Gastrocnemius medialis (tissue), 4 donors: ENCODE results near the gene FZD10. TPM values are rescaled to one million over a fixed set of nuclear protein-coding genes. Genes with fewer than 3 reads are reported as not detected.

ENCODE experiments used
- ATAC-seq, 2 donors: fragments of 150-250 bp; one replicate each; pipeline ENCODE4 v1.9.1; 2016
- DNase-seq, 2 donors: peaks; one replicate each; pipeline ENCODE4 v3.0.0-alpha.2; 2019
- H3K27ac ChIP-seq, 4 donors: fragments of 200-600 bp; sonication (generic); 1 replicate in 1 of 4; 2 replicates in 3 of 4; pipeline ENCODE4 v1.5.1; 2016 to 2018; ENCODE audit warnings: mild to moderate bottlenecking in 2 of 4, moderate library complexity in 1 of 4
- H3K27me3 ChIP-seq, 3 donors: fragments of 200-600 bp; sonication (generic) in 2 of 3; 1 replicate in 1 of 3; 2 replicates in 2 of 3; pipeline versions ENCODE4 v1.5.1 to v1.6.0; 2016 to 2019; ENCODE audit warnings: mild to moderate bottlenecking in 1 of 3, moderate library complexity in 1 of 3
- H3K36me3 ChIP-seq, 2 donors: fragments of 200-600 bp; sonication (generic) in 1 of 2; one replicate each; pipeline ENCODE4 v1.5.1; 2017 to 2018
- H3K4me1 ChIP-seq, 2 donors: fragments of 200-600 bp; sonication (generic) in 1 of 2; one replicate each; pipeline ENCODE4 v1.5.1; 2016 to 2017; ENCODE audit warnings: mild to moderate bottlenecking in 2 of 2
- H3K4me3 ChIP-seq, 4 donors: fragments of 200-600 bp; sonication (generic) in 3 of 4; 1 replicate in 1 of 4; 2 replicates in 3 of 4; pipeline ENCODE4 v1.5.1; 2016 to 2019; ENCODE audit warnings: mild to moderate bottlenecking in 2 of 4
- H3K9me3 ChIP-seq, 3 donors: fragments of 200-600 bp; sonication (generic) in 2 of 3; 1 replicate in 1 of 3; 2 replicates in 2 of 3; pipeline ENCODE4 v1.5.1; 2016 to 2019
- POLR2A ChIP-seq, 2 donors: fragments of 450-650 bp; IDR thresholded peaks; one replicate each; pipeline ENCODE4 v1.6.1; 2017; ENCODE audit warnings: antibody characterized with exemption in 2 of 2, mild to moderate bottlenecking in 2 of 2, moderate library complexity in 2 of 2
- in situ Hi-C, 4 donors: fragments of 200-750 bp; cut with MboI; loops; one replicate each; pipeline versions ENCODE4 v1.15.0 to v1.8.0; 2017; ENCODE audit warnings: low sequenced_read_pairs in 4 of 4
- intact Hi-C: fragments of 100-400 bp; cut with DNase I; formaldehyde crosslinking; loops from one replicate; pipeline ENCODE4 v1.15.1; 2023; ENCODE audit warnings: low total_unique reads
- total RNA-seq, 4 donors: library from RNA; depleted of rRNA; stranded (reverse); fragments of >200 nt; gene quantifications; one replicate each; pipeline versions ENCODE4 v1.1.0 to v1.2.3, GENCODE V29; 2016
- TF ChIP-seq, protein P1 (sequence below), 5 experiments: fragments of 450-650 bp in 3 of 5; fragments of 200-600 bp in 2 of 5; sonication (generic) in 2 of 5; IDR thresholded peaks in 4 of 5; conservative IDR thresholded peaks in 1 of 5; 1 replicate in 4 of 5; 2 replicates in 1 of 5; pipeline ENCODE4 v1.5.1; 2016 to 2019; ENCODE audit warnings: antibody characterized with exemption in 5 of 5, mild to moderate bottlenecking in 3 of 5, moderate library complexity in 3 of 5

FZD10 gene
- total RNA-seq, 4 donors from 2014 or later = 0.15 to 2.3 (median 1.1) TPM; not detected in 1

DNA sequence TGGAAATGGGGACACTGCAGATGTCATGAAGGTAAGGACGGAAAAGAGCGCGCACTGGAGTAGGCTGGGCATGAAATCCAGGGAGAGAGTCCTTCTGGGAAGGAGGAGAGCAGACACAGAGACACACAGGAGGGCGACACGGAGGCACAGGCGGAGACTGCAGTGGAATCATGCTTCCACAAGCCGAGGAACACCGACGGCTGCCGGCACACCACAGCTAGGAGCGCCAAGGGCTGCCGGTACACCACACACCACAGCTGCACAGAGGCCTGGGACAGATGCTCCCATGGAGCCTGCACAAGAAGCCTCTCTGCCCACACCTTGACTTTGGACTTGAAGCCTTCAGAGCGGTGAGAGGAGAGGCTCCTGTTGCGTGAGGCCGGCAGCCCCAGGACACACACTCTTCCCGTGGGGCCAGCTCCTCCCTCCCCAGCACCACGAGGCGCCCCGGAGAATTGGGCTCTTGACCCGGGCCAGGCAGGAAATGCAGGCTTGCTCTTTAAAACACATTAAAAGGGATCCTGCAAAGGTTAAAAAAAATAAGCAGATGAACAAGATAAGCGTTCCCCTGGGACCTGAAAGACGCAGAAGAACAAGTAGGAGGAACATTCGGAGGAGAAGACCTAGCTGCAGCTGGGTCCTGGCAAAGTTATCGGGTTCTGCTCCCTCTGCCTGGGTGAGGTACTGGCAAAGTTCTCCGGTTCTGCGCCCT lies 28.3 kb upstream of the FZD10 start:
- H3K9me3 ChIP-seq = no peaks in the 10 kb centered on the region
- DNase-seq = no peak
- H3K4me1 ChIP-seq = no peaks in the 10 kb centered on the region
- intact Hi-C loops (no loop called here), in situ Hi-C loops (no loop called here)
- H3K27ac ChIP-seq = no peak overlapping the region
- TF ChIP-seq, protein P1, sequence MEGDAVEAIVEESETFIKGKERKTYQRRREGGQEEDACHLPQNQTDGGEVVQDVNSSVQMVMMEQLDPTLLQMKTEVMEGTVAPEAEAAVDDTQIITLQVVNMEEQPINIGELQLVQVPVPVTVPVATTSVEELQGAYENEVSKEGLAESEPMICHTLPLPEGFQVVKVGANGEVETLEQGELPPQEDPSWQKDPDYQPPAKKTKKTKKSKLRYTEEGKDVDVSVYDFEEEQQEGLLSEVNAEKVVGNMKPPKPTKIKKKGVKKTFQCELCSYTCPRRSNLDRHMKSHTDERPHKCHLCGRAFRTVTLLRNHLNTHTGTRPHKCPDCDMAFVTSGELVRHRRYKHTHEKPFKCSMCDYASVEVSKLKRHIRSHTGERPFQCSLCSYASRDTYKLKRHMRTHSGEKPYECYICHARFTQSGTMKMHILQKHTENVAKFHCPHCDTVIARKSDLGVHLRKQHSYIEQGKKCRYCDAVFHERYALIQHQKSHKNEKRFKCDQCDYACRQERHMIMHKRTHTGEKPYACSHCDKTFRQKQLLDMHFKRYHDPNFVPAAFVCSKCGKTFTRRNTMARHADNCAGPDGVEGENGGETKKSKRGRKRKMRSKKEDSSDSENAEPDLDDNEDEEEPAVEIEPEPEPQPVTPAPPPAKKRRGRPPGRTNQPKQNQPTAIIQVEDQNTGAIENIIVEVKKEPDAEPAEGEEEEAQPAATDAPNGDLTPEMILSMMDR (IDR thresholded peaks at IDR 0.05 in 4 of 5, conservative IDR thresholded peaks at IDR 0.05 in 1 of 5) = no peak
- no peak for TF ChIP-seq POLR2A (IDR thresholded peaks at IDR 0.05)
- H3K4me3 ChIP-seq = no peak overlapping the region
- no peaks in the 10 kb centered on the region for H3K36me3 ChIP-seq
- no peak for ATAC-seq
- no peaks in the 10 kb centered on the region for H3K27me3 ChIP-seq

GRCh38 chr12:130134563-130134915 lies 27.7 kb upstream of the FZD10 start:
- H3K27ac ChIP-seq = no peak overlapping the region
- no peaks in the 10 kb centered on the region for H3K27me3 ChIP-seq
- no peaks in the 10 kb centered on the region for H3K36me3 ChIP-seq
- in situ Hi-C loops (no loop called here), intact Hi-C loops (no loop called here)
- ATAC-seq (no peak), DNase-seq (no peak)
- H3K4me1 ChIP-seq = no peaks in the 10 kb centered on the region
- H3K9me3 ChIP-seq = no peaks in the 10 kb centered on the region
- no peak overlapping the region for H3K4me3 ChIP-seq
- no peak for TF ChIP-seq POLR2A (IDR thresholded peaks at IDR 0.05)
- TF ChIP-seq, protein P1 (IDR thresholded peaks at IDR 0.05 in 4 of 5, conservative IDR thresholded peaks at IDR 0.05 in 1 of 5) = no peak

DNA sequence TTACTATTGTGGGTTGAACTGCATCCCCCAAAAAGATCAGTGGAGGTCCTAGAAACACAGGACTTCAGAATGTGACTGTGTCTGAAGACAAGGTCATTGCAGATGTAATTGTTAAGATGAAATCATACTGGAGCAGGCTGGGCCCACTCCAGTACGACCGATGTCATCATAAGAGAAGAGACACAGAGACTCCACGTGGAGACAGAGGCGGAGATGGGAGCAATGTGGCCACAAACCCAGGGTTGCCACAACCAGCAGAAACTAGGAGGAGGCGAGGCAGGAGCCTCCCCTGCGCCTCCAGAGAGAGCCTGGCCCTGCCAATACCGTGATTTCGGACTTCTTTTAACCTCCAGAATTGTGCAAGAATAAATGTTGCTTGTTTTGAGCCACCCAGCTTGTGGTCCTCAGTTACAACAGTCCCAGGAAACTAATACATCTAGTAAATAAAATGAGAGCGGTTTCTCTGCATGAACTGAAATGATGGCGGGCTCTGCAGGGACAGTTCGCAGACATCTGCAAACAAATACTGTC lies 25.7 kb upstream of the FZD10 start:
- peak; percentile 26 to 27 for ATAC-seq
- DNase-seq = peak in 1 of 2 donors; percentile 44
- H3K4me3 ChIP-seq = no peak overlapping the region
- intact Hi-C loops (no loop called here), in situ Hi-C loops (no loop called here)
- no peak for TF ChIP-seq POLR2A (IDR thresholded peaks at IDR 0.05)
- no peaks in the 10 kb centered on the region for H3K9me3 ChIP-seq
- no peak overlapping the region for H3K27ac ChIP-seq
- H3K36me3 ChIP-seq = no peaks in the 10 kb centered on the region
- H3K27me3 ChIP-seq = no peaks in the 10 kb centered on the region
- H3K4me1 ChIP-seq = no peaks in the 10 kb centered on the region

- ATAC-seq (no peak), DNase-seq (no peak)
- in situ Hi-C loops (no loop called here), intact Hi-C loops (no loop called here)
- Histone ChIP-seq H3K27ac (no peak overlapping the region), H3K9me3 (no peaks in the 10 kb centered on the region), H3K36me3 (no peaks in the 10 kb centered on the region), H3K27me3 (no peaks in the 10 kb centered on the region), H3K4me3 (no peak overlapping the region), H3K4me1 (no peaks in the 10 kb centered on the region)
- no peak for TF ChIP-seq POLR2A (IDR thresholded peaks at IDR 0.05)
- TF ChIP-seq, protein P1 (IDR thresholded peaks at IDR 0.05 in 4 of 5, conservative IDR thresholded peaks at IDR 0.05 in 1 of 5) = no peak
Observed at GRCh38 chr12:130137040-130138018, 24.9 kb upstream of the FZD10 start.

- H3K27me3 ChIP-seq = no peaks in the 10 kb centered on the region
- no peaks in the 10 kb centered on the region for H3K4me1 ChIP-seq
- DNase-seq (no peak), ATAC-seq (no peak)
- in situ Hi-C loops (no loop called here), intact Hi-C loops (no loop called here)
- no peak overlapping the region for H3K27ac ChIP-seq
- no peaks in the 10 kb centered on the region for H3K36me3 ChIP-seq
- TF ChIP-seq, protein P1 (IDR thresholded peaks at IDR 0.05 in 4 of 5, conservative IDR thresholded peaks at IDR 0.05 in 1 of 5) = no peak
- no peak for TF ChIP-seq POLR2A (IDR thresholded peaks at IDR 0.05)
- no peak overlapping the region for H3K4me3 ChIP-seq
- no peaks in the 10 kb centered on the region for H3K9me3 ChIP-seq
Observed at GRCh38 chr12:130138478-130138877, 23.8 kb upstream of the FZD10 start.
